HG03521 (cell line): ENCODE measurements around the gene ASTN2.

ENCODE experiments used
- ATAC-seq: cut with Tn5 transposase; IDR thresholded peaks from one replicate; pipeline ENCODE4 v1.9.1; 2021; ENCODE audit warnings: mild to moderate bottlenecking, moderate library complexity; ENCODE audit not compliant: unreplicated experiment

ASTN2 gene

GRCh38 chr9:116555119-116555518 is 859.7 kb downstream of the ASTN2 start:
- ATAC-seq: no peak

- ATAC-seq: no peak
Observed at GRCh38 chr9:116550696-116551436, 864.0 kb downstream of the ASTN2 start.

- ATAC-seq: no peak
Observed at GRCh38 chr9:116549786-116550660, 864.8 kb downstream of the ASTN2 start.

GRCh38 chr9:116549061-116549664 is 865.7 kb downstream of the ASTN2 start:
- no peak for ATAC-seq

GRCh38 chr9:116547729-116548426 is 867.0 kb downstream of the ASTN2 start:
- no peak for ATAC-seq

GRCh38 chr9:116546711-116547581 is 867.9 kb downstream of the ASTN2 start:
- no peak for ATAC-seq

- no peak for ATAC-seq
Observed at GRCh38 chr9:116544896-116545295, 870.0 kb downstream of the ASTN2 start.

GRCh38 chr9:116543731-116544400 is 871.0 kb downstream of the ASTN2 start:
- ATAC-seq: no peak

GRCh38 chr9:116541402-116541801 is 873.5 kb downstream of the ASTN2 start:
- ATAC-seq: no peak

- ATAC-seq: no peak
Observed at GRCh38 chr9:116539549-116539948, 875.3 kb downstream of the ASTN2 start.

- no peak for ATAC-seq
Observed at GRCh38 chr9:116525611-116526010, 889.2 kb downstream of the ASTN2 start.

- ATAC-seq: no peak
Observed at GRCh38 chr9:116524778-116525470, 889.9 kb downstream of the ASTN2 start.

GRCh38 chr9:116520218-116520617 is 894.6 kb downstream of the ASTN2 start:
- ATAC-seq: no peak

GRCh38 chr9:116516456-116516855 is 898.4 kb downstream of the ASTN2 start:
- no peak for ATAC-seq

GRCh38 chr9:116515541-116515940 is 899.3 kb downstream of the ASTN2 start:
- no peak for ATAC-seq

- no peak for ATAC-seq
Observed at GRCh38 chr9:116506685-116507084, 908.2 kb downstream of the ASTN2 start.

GRCh38 chr9:116504893-116505480 is 909.9 kb downstream of the ASTN2 start:
- peak; percentile 95 for ATAC-seq

GRCh38 chr9:116504081-116504480 is 910.8 kb downstream of the ASTN2 start:
- no peak for ATAC-seq

GRCh38 chr9:116502746-116503145 is 912.1 kb downstream of the ASTN2 start:
- no peak for ATAC-seq
